Measurements from ENCODE around the gene C2orf42.
"Not testable (repeated sequence)": the region's sequence is repeated elsewhere in the genome, so short reads cannot be mapped to it uniquely, and the experiment has no call there.

Gene C2orf42

GRCh38 chr2:70190418-70191243 is at the start of gene C2orf42:
Gene C2orf42 (minus strand): TSS chr2:70191019. CDS start chr2:70181985, 9,034 bp downstream.
- DNase-seq, result peak; percentile 94

- no peak for DNase-seq
These were observed 49.8 kb upstream of the C2orf42 start for GRCh38 chr2:70240599-70240998.

- DNase-seq, result no peak
These were observed 43.1 kb upstream of the C2orf42 start for GRCh38 chr2:70233926-70234325.

- DNase-seq, result no peak
These were observed 36.0 kb upstream of the C2orf42 start for GRCh38 chr2:70226781-70227180.

GRCh38 chr2:70223305-70223704 is 32.5 kb upstream of the C2orf42 start:
- DNase-seq, result not testable (repeated sequence)

GRCh38 chr2:70214953-70215549 is 24.2 kb upstream of the C2orf42 start:
- no peak for DNase-seq

GRCh38 chr2:70214365-70214764 is 23.5 kb upstream of the C2orf42 start:
- no peak for DNase-seq

GRCh38 chr2:70212298-70212932 is 21.6 kb upstream of the C2orf42 start:
- DNase-seq, result no peak

GRCh38 chr2:70211595-70211994 is 20.8 kb upstream of the C2orf42 start:
- no peak for DNase-seq

GRCh38 chr2:70204452-70204851 is 13.6 kb upstream of the C2orf42 start:
- no peak for DNase-seq

- DNase-seq, result no peak
These were observed 12.3 kb upstream of the C2orf42 start for GRCh38 chr2:70203086-70203485.

- no peak for DNase-seq
These were observed 11.5 kb upstream of the C2orf42 start for GRCh38 chr2:70202236-70202806.

GRCh38 chr2:70201831-70202230 is 11.0 kb upstream of the C2orf42 start:
- no peak for DNase-seq

- DNase-seq, result no peak
These were observed 10.5 kb upstream of the C2orf42 start for GRCh38 chr2:70201225-70201768.

- DNase-seq, result no peak
These were observed 8.6 kb upstream of the C2orf42 start for GRCh38 chr2:70199320-70199864.

GRCh38 chr2:70192516-70192915 is 1.7 kb upstream of the C2orf42 start:
- DNase-seq, result no peak

- no peak for DNase-seq
These were observed 471 bp upstream of the C2orf42 start for GRCh38 chr2:70191244-70191735.

- DNase-seq, result no peak
These were observed 2.4 kb downstream of the C2orf42 start for GRCh38 chr2:70188460-70188859.

GRCh38 chr2:70187170-70187569 is 3.6 kb downstream of the C2orf42 start:
- not testable (repeated sequence) for DNase-seq

GRCh38 chr2:70182689-70183088 is 8.1 kb downstream of the C2orf42 start:
- DNase-seq, result no peak

- no peak for DNase-seq
These were observed 9.4 kb downstream of the C2orf42 start for GRCh38 chr2:70181363-70181956.

- DNase-seq, result no peak
These were observed 17.3 kb downstream of the C2orf42 start for GRCh38 chr2:70173520-70173919.

Data from GDM1 (cell line).